K562 treated with DMSO at 1 percent for 12 hours (cell line): ENCODE results near the gene PALLD. TPM values are rescaled to one million over a fixed set of nuclear protein-coding genes. Genes with fewer than 3 reads are reported as not detected.

Source experiments
- total RNA-seq: library from RNA; unstranded; fragments of 300-600 nt; gene quantifications from 2 replicates; pipeline ENCODE4 v1.2.3, GENCODE V29; 2022; ENCODE audit not compliant: insufficient read depth

PALLD gene
- not detected in 2 replicates for total RNA-seq

DNA sequence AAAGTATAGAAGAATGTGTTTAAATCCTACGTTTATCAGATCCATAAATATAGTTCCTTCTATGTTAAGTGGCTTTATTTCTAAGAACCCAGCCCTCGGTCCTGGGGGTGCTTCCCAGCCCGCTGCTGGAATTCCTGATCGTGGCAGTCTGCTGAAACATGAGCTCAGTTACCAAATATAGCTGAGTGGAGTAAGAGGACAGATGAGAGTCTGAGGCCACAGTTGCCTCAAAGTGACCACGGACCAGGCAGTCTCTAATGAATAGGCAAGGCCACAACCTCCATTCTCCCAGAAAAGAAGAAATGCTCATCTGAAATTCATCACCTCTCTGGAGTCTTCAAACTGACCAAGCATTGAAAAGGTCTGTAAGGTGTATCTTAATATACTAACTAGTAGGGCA, at the start of gene PALLD:
TSS of gene PALLD (plus strand) at position 219 of the 400 bp plus-strand sequence.

Other genes with a start within 250 kb of the PALLD start
- gene DDX60, start 178.3 kb upstream of the PALLD start, total RNA-seq, result 0.24 and 1.0 TPM in 2 replicates
- gene DDX60L, start 16.6 kb upstream of the PALLD start, total RNA-seq, result 5.1 and 21.2 TPM in 2 replicates